ENCODE data around the gene ASTE1. TPM values are rescaled to one million over a fixed set of nuclear protein-coding genes. Genes with fewer than 3 reads are reported as not detected.
A peak's percentile ranks its signal among the peaks of the same experiment; 100 is the strongest.

Gene ASTE1
- total and polyA plus RNA-seq, 9 of the 15 experiments (the other 6 are each of a cell fraction or from before 2014, with no cell fraction given), result 3.5 to 12.1 (median 6.9) TPM

GRCh38 chr3:131072845-131073244, 46.2 kb upstream of the ASTE1 start (continued):
- no peak for TF ChIP-seq CEBPZ (IDR thresholded peaks at IDR 0.05; ENCODE audit: borderline replicate concordance, low read depth, low read length)
- peak; percentile 56; the same call in 1 of the 2 replicates for TF ChIP-seq DMBX1 (CRISPR knock-in tag; IDR thresholded peaks at IDR 0.05; ENCODE audit: borderline replicate concordance)
- no peak for TF ChIP-seq SMARCA5 (IDR thresholded peaks at IDR 0.05)
- TF ChIP-seq ZNF324 (CRISPR knock-in tag; IDR thresholded peaks at IDR 0.05), result no peak
- TF ChIP-seq ZSCAN32 (CRISPR knock-in tag; IDR thresholded peaks at IDR 0.05), result no peak
- TF ChIP-seq MAZ (CRISPR knock-in tag; conservative IDR thresholded peaks at IDR 0.05 in 1 of 2, IDR thresholded peaks at IDR 0.05 in 1 of 2), result no peak
- TF ChIP-seq MAFG (tag; conservative IDR thresholded peaks at IDR 0.05), result peak; percentile 28
- peak; percentile 45; the same call in 1 of the 2 replicates for TF ChIP-seq SMAD4 (CRISPR knock-in tag; conservative IDR thresholded peaks at IDR 0.05)
- TF ChIP-seq NFE2 (IDR thresholded peaks at IDR 0.05; ENCODE audit: low read depth), result peak; percentile 50
- TF ChIP-seq VEZF1 (CRISPR knock-in tag; IDR thresholded peaks at IDR 0.05), result peak; percentile 2; the same call in 1 of the 2 replicates
- peak; percentile 73 for TF ChIP-seq USF1 (CRISPR knock-in tag; IDR thresholded peaks at IDR 0.05)
- TF ChIP-seq ZNF395 (CRISPR knock-in tag; IDR thresholded peaks at IDR 0.05), result peak; percentile 58; the same call in 1 of the 2 replicates
- peak; percentile 57; the same call in 1 of the 2 replicates for TF ChIP-seq MYC (IDR thresholded peaks at IDR 0.05; ENCODE audit: low read depth, low read length)
- no peak for TF ChIP-seq MYC (CRISPR knock-in tag; IDR thresholded peaks at IDR 0.05; ENCODE audit: borderline replicate concordance, low read depth)
- no peak for TF ChIP-seq XRCC3 (IDR thresholded peaks at IDR 0.05)
- peak; percentile 51; the same call in 1 of the 2 replicates for TF ChIP-seq MITF (IDR thresholded peaks at IDR 0.05)
- TF ChIP-seq TEAD4 (IDR thresholded peaks at IDR 0.05; ENCODE audit: low read length), result peak; percentile 21; the same call in 1 of the 2 replicates
- no peak for TF ChIP-seq TEAD4 (CRISPR knock-in tag; IDR thresholded peaks at IDR 0.05; ENCODE audit: borderline replicate concordance)

All from K562 (cell line).